Stomach (tissue), 4 donors: ENCODE measurements around the gene PAX2.

Experiments used
- POLR2A ChIP-seq, 4 donors: fragments of 450-650 bp; IDR thresholded peaks; one replicate each; pipeline ENCODE4 v1.6.1; 2016; ENCODE audit warnings: antibody characterized with exemption in 4 of 4, control low read depth in 2 of 4, mild to moderate bottlenecking in 1 of 4, moderate library complexity in 1 of 4
- TF ChIP-seq, protein P1 (sequence below), 7 experiments: fragments of 450-650 bp in 4 of 7; fragments of 200-600 bp in 3 of 7; sonication (generic) in 3 of 7; IDR thresholded peaks; one replicate each; pipeline ENCODE4 v1.5.1; 2016 to 2019; ENCODE audit warnings: antibody characterized with exemption in 7 of 7, control low read depth in 2 of 7, mild to moderate bottlenecking in 1 of 7

DNA sequence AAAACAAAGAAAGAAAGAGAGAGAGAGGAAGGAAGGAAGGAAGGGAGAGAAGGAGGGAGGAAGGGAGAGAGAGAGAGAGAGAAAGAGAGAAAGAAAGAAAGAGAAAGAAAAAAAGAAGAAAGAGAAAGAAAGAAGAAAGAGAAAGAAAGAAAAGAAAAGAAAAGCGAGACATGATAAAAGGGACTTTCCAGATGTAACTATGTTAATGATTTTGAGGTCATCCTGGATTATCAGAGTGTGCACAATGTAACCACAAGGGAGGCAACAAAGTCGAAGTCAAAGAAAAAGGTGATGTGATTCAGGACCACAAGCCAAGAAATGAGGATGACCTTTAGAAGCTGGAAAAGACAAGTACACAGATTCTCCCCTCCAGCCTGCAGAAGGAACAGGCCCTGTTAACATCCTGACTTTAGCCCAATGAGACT is 48.9 kb upstream of the PAX2 start:
- TF ChIP-seq, protein P1, sequence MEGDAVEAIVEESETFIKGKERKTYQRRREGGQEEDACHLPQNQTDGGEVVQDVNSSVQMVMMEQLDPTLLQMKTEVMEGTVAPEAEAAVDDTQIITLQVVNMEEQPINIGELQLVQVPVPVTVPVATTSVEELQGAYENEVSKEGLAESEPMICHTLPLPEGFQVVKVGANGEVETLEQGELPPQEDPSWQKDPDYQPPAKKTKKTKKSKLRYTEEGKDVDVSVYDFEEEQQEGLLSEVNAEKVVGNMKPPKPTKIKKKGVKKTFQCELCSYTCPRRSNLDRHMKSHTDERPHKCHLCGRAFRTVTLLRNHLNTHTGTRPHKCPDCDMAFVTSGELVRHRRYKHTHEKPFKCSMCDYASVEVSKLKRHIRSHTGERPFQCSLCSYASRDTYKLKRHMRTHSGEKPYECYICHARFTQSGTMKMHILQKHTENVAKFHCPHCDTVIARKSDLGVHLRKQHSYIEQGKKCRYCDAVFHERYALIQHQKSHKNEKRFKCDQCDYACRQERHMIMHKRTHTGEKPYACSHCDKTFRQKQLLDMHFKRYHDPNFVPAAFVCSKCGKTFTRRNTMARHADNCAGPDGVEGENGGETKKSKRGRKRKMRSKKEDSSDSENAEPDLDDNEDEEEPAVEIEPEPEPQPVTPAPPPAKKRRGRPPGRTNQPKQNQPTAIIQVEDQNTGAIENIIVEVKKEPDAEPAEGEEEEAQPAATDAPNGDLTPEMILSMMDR (IDR thresholded peaks at IDR 0.05) = no peak
- TF ChIP-seq POLR2A (IDR thresholded peaks at IDR 0.05) = no peak
